Endothelial cell of umbilical vein (primary cell): ENCODE measurements around the gene UGT1A3.

Experiments
- CTCF ChIP-seq, 2 donors: IDR thresholded peaks; 1 replicate in 1 of 2; 2 replicates in 1 of 2; pipeline ENCODE4 v1.5.1; 2011; ENCODE audit warnings: low read length in 2 of 2, mild to moderate bottlenecking in 2 of 2, moderate library complexity in 2 of 2, control low read depth in 1 of 2, inconsistent platforms in 1 of 2, low read depth in 1 of 2; ENCODE audit not compliant: insufficient read depth in 1 of 2; ENCODE audit errors: extremely low read depth in 1 of 2
- EZH2 ChIP-seq: IDR thresholded peaks from 2 replicates; pipeline ENCODE4 v1.6.1; 2012; ENCODE audit warnings: borderline replicate concordance, low read depth, mild to moderate bottlenecking, moderate library complexity, low read length, inconsistent platforms; ENCODE audit not compliant: severe bottlenecking
- GATA2 ChIP-seq: IDR thresholded peaks from 2 replicates; pipeline ENCODE4 v1.7.0; 2011; ENCODE audit warnings: low read depth, mild to moderate bottlenecking, moderate library complexity, mixed read lengths, low read length; ENCODE audit not compliant: insufficient read length, insufficient read depth
- MYC ChIP-seq: IDR thresholded peaks from one replicate; pipeline ENCODE4 v1.6.1; 2011; ENCODE audit warnings: mild to moderate bottlenecking, low read depth, low read length
- POLR2A ChIP-seq: IDR thresholded peaks from 2 replicates; pipeline ENCODE4 v1.6.1; 2012; ENCODE audit warnings: low read depth, mild to moderate bottlenecking, control low read depth, low read length
- POLR2AphosphoS5 ChIP-seq: IDR thresholded peaks from 2 replicates; pipeline ENCODE4 v1.6.1; 2012; ENCODE audit warnings: low read depth, mild to moderate bottlenecking, control low read depth, low read length, moderate library complexity; ENCODE audit not compliant: insufficient read depth

- TF ChIP-seq POLR2A (no peak), CTCF (IDR thresholded peaks at IDR 0.05; ENCODE audit: extremely low read depth in 1 of 2, insufficient read depth in 1 of 2, low read depth in 1 of 2, low read length in 2 of 2) (no peak), POLR2AphosphoS5 (no peak), GATA2 (no peak), EZH2 (no peak), MYC (no peak)
These were observed 20.8 kb upstream of the UGT1A3 start for GRCh38 chr2:233707940-233708644.
